ENCODE measurements around the gene GATC. TPM values are rescaled to one million over a fixed set of nuclear protein-coding genes. Genes with fewer than 3 reads are reported as not detected.

The GATC gene
- total and polyA plus RNA-seq, 7 donors: 6.4 to 17.6 (median 9.1) TPM

GRCh38 chr12:120403869-120404268 is 42.4 kb upstream of the GATC start:
- WGBS, 3 donors: 73 to 76% (median 76%) methylated on average over 3 of the region's 3 CpGs
- Histone ChIP-seq H3K9me3 (no peaks in the 10 kb centered on the region), H3K4me3 (no peak overlapping the region), H3K27me3 (ENCODE audit: insufficient read depth in 3 of 3, low read length in 2 of 3) (peaks cover 0 to 16% (median 0%) of the 10 kb centered on the region in 3 donors), H3K27ac (no peak overlapping the region), H3K4me1 (no peaks in the 10 kb centered on the region), H3K36me3 (ENCODE audit: insufficient read depth in 1 of 2, low read depth in 1 of 2) (no peaks in the 10 kb centered on the region)
- intact Hi-C loops (cut with DNase I): no loop called here
- no peak for TF ChIP-seq CTCF (IDR thresholded peaks at IDR 0.05)
- DNase-seq (no peak), ATAC-seq (no peak)

DNA sequence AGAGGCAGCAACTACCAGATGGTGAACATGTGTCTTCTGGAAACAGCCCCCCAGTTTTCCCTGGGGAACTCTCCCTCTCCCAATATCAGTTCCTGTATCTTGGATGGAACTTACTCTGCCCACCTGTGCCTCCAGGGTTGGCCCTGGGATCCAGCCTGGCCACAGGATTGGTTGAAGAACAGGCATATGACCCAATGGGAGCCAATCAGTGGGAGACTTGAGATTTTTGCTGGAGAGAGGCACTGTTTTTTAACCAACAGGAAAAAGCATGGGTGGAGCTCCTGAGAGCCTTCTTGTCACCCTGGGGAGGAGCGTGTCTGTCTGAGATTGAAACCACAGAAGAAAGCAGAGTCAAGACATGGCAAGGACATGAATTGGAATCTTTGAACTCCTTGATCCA is 42.0 kb upstream of the GATC start:
- ATAC-seq: no peak
- Histone ChIP-seq H3K4me1 (no peaks in the 10 kb centered on the region), H3K27ac (no peak overlapping the region), H3K4me3 (no peak overlapping the region), H3K36me3 (ENCODE audit: insufficient read depth in 1 of 2, low read depth in 1 of 2) (no peaks in the 10 kb centered on the region), H3K27me3 (ENCODE audit: insufficient read depth in 3 of 3, low read length in 2 of 3) (peaks cover 0 to 13% (median 0%) of the 10 kb centered on the region in 3 donors), H3K9me3 (no peaks in the 10 kb centered on the region)
- TF ChIP-seq CTCF (IDR thresholded peaks at IDR 0.05): no peak
- 67 to 73% (median 70%) methylated on average over 1 of the region's 1 CpG for WGBS, 3 donors
- intact Hi-C loops (cut with DNase I): no loop called here
- DNase-seq: no peak

DNA sequence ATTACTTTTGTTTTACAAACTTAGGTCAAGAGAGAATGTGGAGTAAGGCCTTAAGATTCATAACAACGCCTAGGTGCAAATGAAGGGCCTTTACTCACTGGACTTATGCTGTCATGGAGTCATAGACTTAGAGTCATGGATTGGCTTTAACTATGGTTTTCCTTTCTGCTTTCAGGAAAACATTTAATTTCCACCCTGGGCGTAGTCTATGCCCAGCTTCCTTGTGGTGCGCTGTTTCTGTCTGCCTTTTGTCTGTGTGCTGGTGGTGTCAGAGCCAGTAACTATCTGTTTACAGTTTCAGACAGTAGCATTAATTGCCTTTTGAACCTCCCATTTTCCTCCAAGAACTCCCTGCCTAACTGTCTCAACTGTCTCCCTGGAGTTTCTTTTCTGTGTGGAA is 40.2 kb upstream of the GATC start:
- DNase-seq: no peak
- H3K27ac ChIP-seq: no peak overlapping the region
- no peaks in the 10 kb centered on the region for H3K9me3 ChIP-seq
- intact Hi-C loops (cut with DNase I): no loop called here
- H3K4me1 ChIP-seq: no peaks in the 10 kb centered on the region
- H3K36me3 ChIP-seq (ENCODE audit: insufficient read depth in 1 of 2, low read depth in 1 of 2): no peaks in the 10 kb centered on the region
- no peak overlapping the region for H3K4me3 ChIP-seq
- no peak for TF ChIP-seq CTCF (IDR thresholded peaks at IDR 0.05)
- WGBS, 3 donors: 79 to 81% (median 81%) methylated on average over 3 of the region's 3 CpGs
- ATAC-seq: no peak
- no peaks in the 10 kb centered on the region for H3K27me3 ChIP-seq (ENCODE audit: insufficient read depth in 3 of 3, low read length in 2 of 3)

DNA sequence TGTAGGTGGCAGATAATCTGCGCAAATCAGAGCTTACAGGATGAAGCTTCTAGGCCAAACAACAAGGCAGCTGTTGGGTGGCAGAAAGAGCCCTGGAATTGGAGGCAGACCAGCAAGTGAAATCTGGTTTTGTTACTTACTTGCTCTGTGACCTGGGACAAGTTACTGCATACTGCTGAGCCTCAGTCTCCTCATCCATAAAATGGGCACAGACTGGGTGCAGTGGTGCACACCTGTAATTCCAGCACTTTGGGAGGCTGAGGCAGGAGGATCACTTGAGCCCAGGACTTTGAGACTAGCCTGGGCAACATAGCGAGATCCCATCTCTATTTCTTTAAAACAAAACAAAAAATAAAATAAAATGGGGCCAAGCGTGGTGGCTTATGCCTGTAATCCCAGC is 39.7 kb upstream of the GATC start:
- intact Hi-C loops (cut with DNase I): no loop called here
- no peak for TF ChIP-seq CTCF (IDR thresholded peaks at IDR 0.05)
- H3K27me3 ChIP-seq (ENCODE audit: insufficient read depth in 3 of 3, low read length in 2 of 3): no peaks in the 10 kb centered on the region

DNA sequence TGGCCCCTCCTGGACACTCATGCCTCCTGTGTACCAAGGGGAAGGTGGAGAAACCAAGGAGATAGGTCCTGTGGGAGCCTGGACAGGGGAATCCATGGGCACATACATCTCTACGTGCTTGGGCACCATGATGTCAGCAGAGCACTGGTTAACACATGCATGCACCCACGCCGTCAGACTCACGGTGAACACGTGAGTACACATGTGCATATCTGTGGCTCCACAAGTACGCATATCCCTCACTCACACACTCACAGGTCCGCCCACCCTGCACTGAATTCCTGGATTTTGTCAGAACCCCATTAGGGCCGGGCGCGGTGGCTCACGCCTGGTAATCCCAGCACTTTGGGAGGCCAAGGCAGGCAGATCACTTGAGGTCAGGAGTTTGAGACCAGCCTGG is 37.5 kb upstream of the GATC start:
- ATAC-seq (no peak), DNase-seq (no peak)
- no peak for TF ChIP-seq CTCF (IDR thresholded peaks at IDR 0.05)

More for the DNA sequence above, 39.7 kb upstream of the GATC start:
- no peak for DNase-seq
- no peaks in the 10 kb centered on the region for H3K36me3 ChIP-seq (ENCODE audit: insufficient read depth in 1 of 2, low read depth in 1 of 2)
- H3K4me1 ChIP-seq: no peaks in the 10 kb centered on the region
- no peak for ATAC-seq
- no peak overlapping the region for H3K4me3 ChIP-seq
- 93 to 98% (median 93%) methylated on average over 3 of the region's 3 CpGs for WGBS, 3 donors
- H3K27ac ChIP-seq: no peak overlapping the region
- H3K9me3 ChIP-seq: no peaks in the 10 kb centered on the region

More for the DNA sequence above, 37.5 kb upstream of the GATC start:
- Histone ChIP-seq H3K4me1 (no peaks in the 10 kb centered on the region), H3K27me3 (ENCODE audit: insufficient read depth in 3 of 3, low read length in 2 of 3) (no peaks in the 10 kb centered on the region), H3K9me3 (no peaks in the 10 kb centered on the region), H3K36me3 (ENCODE audit: insufficient read depth in 1 of 2, low read depth in 1 of 2) (no peaks in the 10 kb centered on the region), H3K27ac (no peak overlapping the region), H3K4me3 (no peak overlapping the region)
- WGBS, 3 donors: 89 to 93% (median 91%) methylated on average over 11 of the region's 11 CpGs
- intact Hi-C loops (cut with DNase I): no loop called here
